ENCODE measurements around the gene ARFGAP2. TPM values are rescaled to one million over a fixed set of nuclear protein-coding genes. Genes with fewer than 3 reads are reported as not detected.
A peak's percentile ranks its signal among the peaks of the same experiment; 100 is the strongest.
"Not testable (repeated sequence)": the region's sequence is repeated elsewhere in the genome, so short reads cannot be mapped to it uniquely, and the experiment has no call there.

ARFGAP2 gene
- total RNA-seq, 1 experiment from 2014 or later, result 100.0 TPM

- no peaks in the 10 kb centered on the region for H3K9me3 ChIP-seq
- H3K4me3 ChIP-seq (ENCODE audit: low read depth, low read length), result no peak overlapping the region
- H3K27me3 Mint-ChIP-seq (ENCODE audit: insufficient read depth, unreplicated experiment), result no peaks in the 10 kb centered on the region
- intact Hi-C loops (cut with micrococcal nuclease; ENCODE audit: unreplicated experiment), result no loop called here
- H3K36me3 ChIP-seq (ENCODE audit: control insufficient read depth, insufficient read depth, low read length), result no peaks in the 10 kb centered on the region
- H3K4me3 Mint-ChIP-seq (ENCODE audit: unreplicated experiment), result no peak overlapping the region
- no TSS peak for BruUV-seq (replicated peaks)
- CTCF ChIA-PET, result no interaction called here
- no peaks in the 10 kb centered on the region for H3K4me1 ChIP-seq
- no peaks in the 10 kb centered on the region for H3K27me3 ChIP-seq (replicated peaks; ENCODE audit: control insufficient read depth, insufficient read depth, low read length)
- no peak for DNase-seq
- H3K9me3 Mint-ChIP-seq (ENCODE audit: unreplicated experiment), result no peaks in the 10 kb centered on the region
- no peak for TF ChIP-seq CTCF (IDR thresholded peaks at IDR 0.05; ENCODE audit: insufficient read depth in 1 of 2, low read depth in 1 of 2, low read length in 1 of 2, severe bottlenecking in 1 of 2, unreplicated experiment in 1 of 2)
- H3K27ac Mint-ChIP-seq (ENCODE audit: unreplicated experiment), result no peak overlapping the region
- H3K36me3 Mint-ChIP-seq (ENCODE audit: insufficient read depth, unreplicated experiment), result no peaks in the 10 kb centered on the region
- H3K4me1 Mint-ChIP-seq (ENCODE audit: low read depth, unreplicated experiment), result no peaks in the 10 kb centered on the region
- POLR2A ChIA-PET, result no interaction called here
These were observed 54.9 kb downstream of the ARFGAP2 start for GRCh38 chr11:47121731-47122130.

DNA sequence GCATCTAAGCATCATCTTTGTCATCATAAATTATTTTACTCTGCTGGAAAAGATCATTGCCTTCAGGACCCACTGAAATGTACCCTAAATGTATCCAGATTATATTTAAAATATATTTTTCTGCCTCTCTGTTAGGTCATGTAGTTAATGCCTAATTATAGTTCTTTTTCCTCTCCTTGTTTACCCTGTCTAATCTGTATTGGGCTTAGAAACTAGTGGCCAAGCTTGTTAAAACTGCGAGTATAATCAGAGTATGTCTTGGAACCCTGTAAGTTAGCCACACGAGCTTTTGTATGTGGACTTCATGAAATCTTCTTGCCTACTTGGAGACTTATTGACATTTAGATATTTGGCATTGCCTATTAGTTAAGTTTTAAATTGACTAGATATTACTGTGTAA is 55.6 kb downstream of the ARFGAP2 start:
- Mint-ChIP-seq H3K27me3 (ENCODE audit: insufficient read depth, unreplicated experiment) (no peaks in the 10 kb centered on the region), H3K4me1 (ENCODE audit: low read depth, unreplicated experiment) (peaks cover under 1% of the 10 kb centered on the region), H3K4me3 (ENCODE audit: unreplicated experiment) (no peak overlapping the region), H3K27ac (ENCODE audit: unreplicated experiment) (no peak overlapping the region), H3K36me3 (ENCODE audit: insufficient read depth, unreplicated experiment) (no peaks in the 10 kb centered on the region), H3K9me3 (ENCODE audit: unreplicated experiment) (no peaks in the 10 kb centered on the region)
- intact Hi-C loops (cut with micrococcal nuclease; ENCODE audit: unreplicated experiment), result no loop called here
- H3K27me3 ChIP-seq (replicated peaks; ENCODE audit: control insufficient read depth, insufficient read depth, low read length), result no peaks in the 10 kb centered on the region
- no peak for TF ChIP-seq CTCF (IDR thresholded peaks at IDR 0.05; ENCODE audit: insufficient read depth in 1 of 2, low read depth in 1 of 2, low read length in 1 of 2, severe bottlenecking in 1 of 2, unreplicated experiment in 1 of 2)
- H3K9me3 ChIP-seq, result no peaks in the 10 kb centered on the region
- CTCF ChIA-PET, result no interaction called here
- no peaks in the 10 kb centered on the region for H3K36me3 ChIP-seq (ENCODE audit: control insufficient read depth, insufficient read depth, low read length)
- DNase-seq, result no peak
- no TSS peak for BruUV-seq (replicated peaks)
- no peak overlapping the region for H3K4me3 ChIP-seq (ENCODE audit: low read depth, low read length)
- POLR2A ChIA-PET, result no interaction called here
- H3K4me1 ChIP-seq, result no peaks in the 10 kb centered on the region

DNA sequence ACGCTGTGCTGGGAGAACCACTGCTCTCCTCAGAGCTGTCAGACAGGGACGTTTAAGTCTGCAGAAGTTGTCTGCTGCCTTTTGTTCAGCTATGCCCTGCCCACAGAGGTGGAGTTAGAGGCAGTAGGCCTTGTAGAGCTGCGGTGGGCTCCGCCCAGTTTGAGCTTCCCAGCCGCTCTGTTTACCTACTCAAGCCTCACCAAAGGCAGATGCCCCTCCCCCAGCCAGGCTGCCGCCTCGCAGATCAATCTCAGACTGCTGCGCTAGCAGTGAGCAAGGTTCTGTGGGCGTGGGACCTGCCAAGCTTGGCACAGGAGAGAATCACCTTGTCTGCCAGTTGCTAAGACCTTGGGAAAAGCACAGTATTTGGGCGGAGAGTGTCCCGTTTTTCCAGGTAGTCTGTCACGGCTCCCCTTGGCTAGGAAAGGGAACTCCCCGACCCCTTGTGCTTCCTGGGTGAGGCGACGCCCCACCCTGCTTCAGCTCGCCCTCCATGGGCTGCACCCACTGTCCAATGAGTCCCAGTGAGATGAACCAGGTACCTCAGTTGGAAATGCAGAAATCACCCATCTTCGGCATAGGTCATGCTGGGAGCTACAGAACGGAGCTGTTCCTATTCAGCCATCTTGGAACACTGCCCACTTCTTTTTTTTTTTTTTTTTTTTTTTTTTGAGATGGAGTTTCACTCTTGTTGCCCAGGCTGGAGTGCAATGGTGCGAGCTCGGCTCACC is 57.6 kb downstream of the ARFGAP2 start:
- H3K27me3 ChIP-seq (replicated peaks; ENCODE audit: control insufficient read depth, insufficient read depth, low read length); H3K9me3 Mint-ChIP-seq (ENCODE audit: unreplicated experiment); intact Hi-C loops (cut with micrococcal nuclease; ENCODE audit: unreplicated experiment); POLR2A ChIA-PET; H3K27me3 Mint-ChIP-seq (ENCODE audit: insufficient read depth, unreplicated experiment); H3K4me3 Mint-ChIP-seq (ENCODE audit: unreplicated experiment); H3K4me1 ChIP-seq; H3K36me3 Mint-ChIP-seq (ENCODE audit: insufficient read depth, unreplicated experiment); BruUV-seq (replicated peaks); H3K9me3 ChIP-seq; H3K27ac Mint-ChIP-seq (ENCODE audit: unreplicated experiment); H3K36me3 ChIP-seq (ENCODE audit: control insufficient read depth, insufficient read depth, low read length); H3K4me1 Mint-ChIP-seq (ENCODE audit: low read depth, unreplicated experiment); H3K4me3 ChIP-seq (ENCODE audit: low read depth, low read length): not testable (repeated sequence)
- CTCF ChIA-PET, result interaction anchor here (0.6 to 0.8 kb wide), 2 partner anchors 12 to 13 kb away, joined by 3 read pairs; no protein-coding TSS in a partner anchor
- DNase-seq, result peak in 1 of 2 experiments; percentile 12

Small RNAs within 50 kb of the gene (microRNA-seq; reads per million reads assigned to microRNA genes)
- gene MIR6745, result not detected

Other genes starting within 250 kb of the ARFGAP2 start
- gene CSTPP1, start 240.1 kb downstream of the ARFGAP2 start, total RNA-seq (2022), result 19.8 and 22.9 TPM in 2 replicates
- 72.8 and 76.7 TPM in 2 replicates for gene PACSIN3, start 9.6 kb upstream of the ARFGAP2 start, total RNA-seq (2022)
- gene DDB2, start 38.1 kb upstream of the ARFGAP2 start, total RNA-seq (2022), result 42.2 and 43.7 TPM in 2 replicates
- gene ACP2, start 71.9 kb upstream of the ARFGAP2 start, total RNA-seq (2022), result 44.7 and 48.2 TPM in 2 replicates
- gene NR1H3, start 81.1 kb upstream of the ARFGAP2 start, total RNA-seq (2022), result 40.8 and 44.8 TPM in 2 replicates
- gene MADD, start 93.3 kb upstream of the ARFGAP2 start, total RNA-seq (2022), result 63.8 and 65.9 TPM in 2 replicates
- gene MYBPC3, start 175.8 kb upstream of the ARFGAP2 start, total RNA-seq (2022), result not detected in 2 replicates
- not detected in 2 replicates for gene SPI1, start 201.7 kb upstream of the ARFGAP2 start, total RNA-seq (2022)
- gene SLC39A13, start 231.7 kb upstream of the ARFGAP2 start, total RNA-seq (2022), result 27.1 and 30.8 TPM in 2 replicates
- gene PSMC3, start 249.6 kb upstream of the ARFGAP2 start, total RNA-seq (2022), result 191 and 196 TPM in 2 replicates